Astrocyte of the hippocampus (primary cell): Measurements from ENCODE around the gene ATP6V0E2.
"Not testable (repeated sequence)": the region's sequence is repeated elsewhere in the genome, so short reads cannot be mapped to it uniquely, and the experiment has no call there.

Source experiments
- DNase-seq: peaks from one replicate; pipeline ENCODE4 v3.0.0; 2011; ENCODE audit warnings: low read depth, low spot score

Gene ATP6V0E2

DNA sequence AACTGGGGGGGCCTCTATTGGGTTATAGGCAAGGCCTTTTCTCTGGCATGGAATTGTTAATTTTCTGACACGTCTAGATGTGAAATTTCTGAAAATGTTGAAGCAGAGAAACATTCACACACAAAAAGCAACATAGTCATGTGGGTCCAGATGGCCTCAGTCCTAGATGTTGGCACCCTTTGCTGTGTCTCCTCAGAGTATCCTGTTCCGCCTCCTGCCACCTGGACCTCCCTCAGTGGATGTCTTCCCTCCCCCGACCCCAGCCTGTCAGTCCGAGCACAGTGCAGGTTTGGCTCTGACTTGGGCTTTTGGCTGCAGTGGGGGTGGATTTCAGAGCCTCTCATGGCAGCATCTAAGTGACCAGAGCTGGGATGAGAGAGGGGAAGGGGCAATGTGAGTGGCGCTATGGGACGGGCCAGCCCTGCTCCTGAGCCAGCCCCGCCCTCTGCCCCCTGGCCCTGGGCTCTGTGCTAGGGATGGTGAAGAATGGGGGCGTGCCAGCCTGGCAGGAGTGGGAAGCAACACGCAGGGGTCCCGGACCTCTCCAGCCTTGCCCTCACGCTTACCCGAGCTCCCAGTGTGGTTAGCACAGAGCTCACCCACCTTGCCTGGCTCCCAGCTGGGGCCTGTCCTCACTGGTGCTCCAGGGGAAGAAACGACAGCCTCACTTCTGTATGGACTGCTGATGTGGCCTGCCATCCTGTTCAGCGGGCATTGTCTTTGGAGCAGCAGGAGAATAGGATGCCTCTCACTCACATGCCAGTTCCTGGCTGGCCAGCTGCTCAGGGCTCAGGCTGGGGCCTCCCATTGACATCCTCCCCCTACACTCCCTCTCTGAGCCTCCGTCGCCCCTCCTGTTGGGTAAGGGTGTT, 6.2 kb downstream of the ATP6V0E2 start:
- peak; percentile 0 for DNase-seq

GRCh38 chr7:149880638-149881311, 7.0 kb downstream of the ATP6V0E2 start:
- DNase-seq, result peak; percentile 13

DNA sequence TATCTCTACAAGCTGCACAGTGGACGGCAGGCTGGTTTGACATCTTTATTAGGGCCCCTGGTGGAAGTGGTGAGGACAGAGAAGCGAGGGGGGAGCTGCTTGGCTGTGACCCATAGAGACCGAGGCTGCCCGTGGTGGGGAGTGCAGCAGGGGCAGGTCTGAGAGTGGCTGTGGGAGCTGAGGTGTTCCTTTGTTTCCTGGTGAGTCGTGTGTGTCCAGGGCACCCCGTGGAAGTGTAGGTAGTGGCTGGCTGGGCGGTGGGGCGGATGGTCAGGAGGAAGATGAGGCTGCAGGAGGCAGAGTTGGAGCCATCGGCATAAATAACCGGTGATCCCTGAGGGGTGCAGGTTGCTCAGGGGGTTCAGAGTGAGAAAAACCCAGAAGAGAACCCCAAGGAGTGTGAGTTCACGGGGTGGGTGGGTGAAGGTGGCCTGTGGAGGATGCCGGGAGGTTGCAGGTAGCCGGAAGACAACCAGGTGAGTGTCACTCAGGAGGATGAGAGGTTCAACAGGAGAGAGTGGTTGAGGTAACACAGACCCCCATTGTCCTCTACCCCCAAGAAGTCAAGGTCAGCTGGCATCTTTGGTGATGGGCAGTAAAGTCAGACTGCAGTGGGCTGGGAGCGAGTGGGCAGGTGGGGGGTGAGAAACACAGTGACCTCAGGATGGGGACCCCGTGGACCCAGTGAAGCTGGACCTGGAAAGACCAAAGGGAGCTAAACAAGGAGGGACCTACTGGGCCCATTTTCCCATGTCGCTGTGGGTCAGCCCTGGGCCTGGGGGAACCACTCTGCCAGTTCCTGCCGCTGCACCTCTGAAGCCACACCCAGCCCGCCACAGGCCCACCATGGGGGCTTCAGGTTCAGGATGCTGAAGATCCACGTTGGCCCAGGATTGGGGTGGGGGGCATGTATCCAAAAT, 7.8 kb downstream of the ATP6V0E2 start:
- no peak for DNase-seq

- peak; percentile 43 for DNase-seq
Observed at GRCh38 chr7:149882248-149883047, 8.7 kb downstream of the ATP6V0E2 start.

- DNase-seq, result no peak
Observed at GRCh38 chr7:149883048-149883438, 9.3 kb downstream of the ATP6V0E2 start.

GRCh38 chr7:149883452-149883861, 9.7 kb downstream of the ATP6V0E2 start:
- peak; percentile 55 for DNase-seq

DNA sequence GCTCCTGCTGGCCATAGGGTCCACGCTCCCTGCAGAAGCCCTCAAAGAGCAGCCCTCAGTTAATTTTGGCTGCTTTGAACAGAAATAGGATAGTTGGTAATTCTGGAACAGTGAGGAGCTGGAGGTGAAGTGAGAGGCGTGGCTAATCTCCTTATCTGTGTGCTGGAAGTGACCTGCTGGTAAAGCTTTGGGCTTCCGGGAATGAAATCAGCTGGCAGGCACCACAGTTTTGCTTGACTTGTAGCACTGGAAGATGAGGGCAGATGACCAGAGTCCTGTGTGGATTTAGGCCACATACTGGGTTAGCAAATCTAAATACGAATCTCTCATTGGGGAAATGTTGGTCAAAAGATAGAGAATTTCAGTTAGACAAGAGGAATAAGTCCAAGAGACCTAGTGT, 10.2 kb downstream of the ATP6V0E2 start:
- peak; percentile 1 for DNase-seq

- peak; percentile 20 for DNase-seq
Observed at GRCh38 chr7:149884541-149884940, 10.8 kb downstream of the ATP6V0E2 start.

GRCh38 chr7:149885191-149886017, 11.6 kb downstream of the ATP6V0E2 start:
- peak; percentile 50 for DNase-seq

DNA sequence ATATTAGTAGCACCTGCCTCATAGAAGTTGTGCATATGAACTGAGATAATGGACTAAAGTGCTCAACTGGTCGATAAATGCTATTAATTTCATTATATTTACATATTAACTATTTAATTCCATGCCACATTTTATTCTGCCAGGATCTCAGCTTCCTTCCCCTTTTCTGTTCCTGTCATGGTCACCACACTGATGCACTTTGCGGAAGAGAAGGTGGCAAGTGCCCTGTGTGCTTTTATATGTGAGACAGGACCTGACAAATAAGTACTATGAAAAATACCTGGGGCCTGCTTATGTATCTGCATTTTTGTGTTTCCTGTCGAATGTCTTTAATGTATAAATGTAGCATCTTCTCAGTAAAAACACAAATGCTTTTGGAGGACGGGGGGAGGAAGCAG, 12.2 kb downstream of the ATP6V0E2 start:
- no peak for DNase-seq

- DNase-seq, result no peak
Observed at GRCh38 chr7:149887311-149887710, 13.5 kb downstream of the ATP6V0E2 start.

GRCh38 chr7:149890715-149891114, 16.9 kb downstream of the ATP6V0E2 start:
- DNase-seq, result not testable (repeated sequence)

GRCh38 chr7:149894957-149895356, 21.2 kb downstream of the ATP6V0E2 start:
- DNase-seq, result not testable (repeated sequence)

GRCh38 chr7:149907776-149908376, 34.1 kb downstream of the ATP6V0E2 start:
- not testable (repeated sequence) for DNase-seq

GRCh38 chr7:149910219-149910618, 36.5 kb downstream of the ATP6V0E2 start:
- not testable (repeated sequence) for DNase-seq

GRCh38 chr7:149912126-149912525, 38.4 kb downstream of the ATP6V0E2 start:
- peak; percentile 27 for DNase-seq

DNA sequence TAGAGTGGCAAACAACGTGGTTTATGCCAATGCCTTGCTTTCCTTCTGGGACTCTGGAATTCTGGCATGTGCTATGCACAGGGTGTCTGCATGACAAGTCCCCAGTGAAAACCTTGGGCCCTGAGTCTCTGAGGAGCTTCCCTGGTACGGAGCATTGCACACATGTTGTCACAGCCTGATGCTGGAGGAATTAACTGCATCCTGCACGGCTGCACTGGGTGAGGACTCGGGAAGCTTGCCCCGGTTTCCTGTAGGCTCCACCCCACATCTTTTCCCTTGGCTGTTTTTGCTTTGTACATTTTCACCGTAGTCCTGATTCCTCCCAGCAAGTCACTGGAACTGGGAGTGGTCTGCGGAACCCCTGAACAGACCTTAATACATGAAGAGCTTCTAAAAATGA, 52.6 kb downstream of the ATP6V0E2 start:
- DNase-seq, result not testable (repeated sequence)
